GM19397 (cell line): ENCODE data around the gene SPEM2.
"Not testable (repeated sequence)": the region's sequence is repeated elsewhere in the genome, so short reads cannot be mapped to it uniquely, and the experiment has no call there.

Source experiments
- ATAC-seq: cut with Tn5 transposase; IDR thresholded peaks from one replicate; pipeline ENCODE4 v1.9.1; 2021; ENCODE audit warnings: mild to moderate bottlenecking, moderate library complexity; ENCODE audit not compliant: unreplicated experiment

SPEM2 gene

DNA sequence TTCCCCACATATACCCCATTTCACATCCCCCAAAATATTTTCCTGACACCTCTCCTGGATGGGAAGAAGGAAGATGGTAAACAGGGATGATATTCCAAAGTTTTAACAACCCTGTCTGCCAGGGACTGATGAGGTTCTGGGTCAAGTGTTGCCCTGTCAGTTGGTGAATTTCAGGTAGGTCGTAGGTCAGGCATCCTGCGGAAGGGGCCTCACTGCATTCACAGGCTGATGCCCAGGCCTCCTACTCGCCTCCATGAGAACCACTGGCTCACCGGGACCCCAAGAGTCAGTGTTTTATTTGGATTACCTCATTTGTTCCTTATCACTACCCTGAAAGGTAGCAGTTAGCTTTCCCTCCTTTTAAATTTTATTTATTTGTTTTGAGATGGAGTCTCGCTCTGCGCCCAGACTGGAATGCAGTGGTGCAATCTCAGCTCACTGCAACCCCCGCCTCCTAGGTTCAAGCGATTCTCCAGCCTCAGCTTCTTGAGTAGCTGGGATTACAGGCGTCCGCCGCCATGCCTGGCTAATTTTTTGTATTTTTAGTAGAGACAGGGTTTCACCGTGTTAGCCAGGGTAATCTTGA, 43.5 kb downstream of the SPEM2 start:
- ATAC-seq: no peak

GRCh38 chr17:7469843-7470242, 44.4 kb downstream of the SPEM2 start:
- ATAC-seq: not testable (repeated sequence)

DNA sequence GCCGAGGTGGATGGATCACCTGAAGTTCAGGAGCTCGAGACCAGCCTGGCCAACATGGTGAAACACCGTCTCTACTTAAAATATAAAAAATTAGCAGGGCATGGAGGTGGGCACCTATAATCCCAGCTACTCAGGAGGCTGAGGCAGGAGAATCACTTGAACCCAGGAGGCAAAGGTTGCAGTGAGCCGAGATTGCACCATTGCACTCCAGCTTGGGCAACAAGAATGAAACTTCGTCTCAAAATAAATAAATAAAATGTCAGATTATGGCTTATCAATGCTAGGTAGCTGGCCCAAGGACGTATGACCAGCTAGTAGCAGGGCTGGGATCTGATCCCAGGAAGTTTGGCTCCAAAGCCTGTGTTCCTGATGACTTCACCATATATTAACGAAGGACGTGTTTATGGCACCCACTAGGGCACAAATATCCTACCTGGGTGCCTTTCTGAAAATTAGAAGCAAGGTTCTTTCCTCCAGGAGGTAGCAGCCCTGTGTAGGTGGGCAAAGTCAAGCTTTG, 45.1 kb downstream of the SPEM2 start:
- not testable (repeated sequence) for ATAC-seq

GRCh38 chr17:7471729-7472128, 46.3 kb downstream of the SPEM2 start:
- no peak for ATAC-seq

DNA sequence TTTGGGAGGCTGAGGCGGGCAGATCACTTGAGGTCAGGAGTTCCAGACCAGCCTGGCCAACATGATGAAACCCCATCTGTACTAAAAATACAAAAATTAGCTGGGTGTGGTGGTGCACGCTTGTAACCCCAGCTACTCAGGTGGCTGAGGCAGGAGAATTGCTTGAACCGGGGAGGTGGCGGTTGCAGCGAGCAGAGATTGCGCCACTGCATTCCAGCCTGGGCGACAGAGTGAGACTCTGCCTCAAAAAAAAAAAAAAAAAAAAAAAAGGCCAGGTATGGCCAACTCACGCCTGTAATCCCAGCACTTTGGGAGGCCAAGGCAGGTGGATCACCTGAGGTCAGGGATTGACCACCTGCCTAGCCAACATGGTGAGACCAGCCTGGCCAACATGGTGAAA, 49.4 kb downstream of the SPEM2 start:
- not testable (repeated sequence) for ATAC-seq

- no peak for ATAC-seq
Observed at GRCh38 chr17:7475764-7476422, 50.5 kb downstream of the SPEM2 start.

DNA sequence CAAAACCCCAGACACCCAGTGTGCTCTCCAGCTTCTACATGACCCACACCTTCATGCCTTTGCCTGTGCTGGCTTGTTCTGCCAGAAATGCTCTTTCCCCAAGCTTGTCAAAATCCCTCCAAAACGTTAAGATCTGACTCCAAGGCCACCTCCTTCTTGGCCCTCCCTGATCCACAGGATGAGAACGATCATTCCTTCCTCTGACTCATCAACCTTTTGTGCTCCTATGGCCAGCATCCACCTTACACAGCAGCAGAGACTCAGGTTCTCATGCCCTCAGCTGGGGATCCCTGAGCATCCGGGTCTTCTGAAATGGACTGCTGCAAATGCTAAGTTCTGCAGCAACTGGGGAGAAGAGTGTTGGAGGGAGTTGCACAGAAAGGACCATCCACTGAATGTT, 51.1 kb downstream of the SPEM2 start:
- ATAC-seq: no peak

- ATAC-seq: no peak
Observed at GRCh38 chr17:7476951-7477350, 51.5 kb downstream of the SPEM2 start.
